SIG-M5 (cell line): Measurements from ENCODE around the gene CLDN17.

Source experiments
- DNase-seq: peaks from one replicate; lab custom pipeline; 2025; lab: John Stamatoyannopoulos, UW

The CLDN17 gene

GRCh38 chr21:30117631-30118030 lies 49.0 kb downstream of the CLDN17 start:
- DNase-seq = no peak

- no peak for DNase-seq
Measured at GRCh38 chr21:30116479-30116878, 50.1 kb downstream of the CLDN17 start.
